ENCODE data around the gene F10. TPM values are rescaled to one million over a fixed set of nuclear protein-coding genes. Genes with fewer than 3 reads are reported as not detected.
A peak's percentile ranks its signal among the peaks of the same experiment; 100 is the strongest.

Gene F10
- total and polyA plus RNA-seq, 2 of the 13 experiments (the other 11 are each of a cell fraction or from before 2014, with no cell fraction given), result 58.4 to 237 TPM

DNA sequence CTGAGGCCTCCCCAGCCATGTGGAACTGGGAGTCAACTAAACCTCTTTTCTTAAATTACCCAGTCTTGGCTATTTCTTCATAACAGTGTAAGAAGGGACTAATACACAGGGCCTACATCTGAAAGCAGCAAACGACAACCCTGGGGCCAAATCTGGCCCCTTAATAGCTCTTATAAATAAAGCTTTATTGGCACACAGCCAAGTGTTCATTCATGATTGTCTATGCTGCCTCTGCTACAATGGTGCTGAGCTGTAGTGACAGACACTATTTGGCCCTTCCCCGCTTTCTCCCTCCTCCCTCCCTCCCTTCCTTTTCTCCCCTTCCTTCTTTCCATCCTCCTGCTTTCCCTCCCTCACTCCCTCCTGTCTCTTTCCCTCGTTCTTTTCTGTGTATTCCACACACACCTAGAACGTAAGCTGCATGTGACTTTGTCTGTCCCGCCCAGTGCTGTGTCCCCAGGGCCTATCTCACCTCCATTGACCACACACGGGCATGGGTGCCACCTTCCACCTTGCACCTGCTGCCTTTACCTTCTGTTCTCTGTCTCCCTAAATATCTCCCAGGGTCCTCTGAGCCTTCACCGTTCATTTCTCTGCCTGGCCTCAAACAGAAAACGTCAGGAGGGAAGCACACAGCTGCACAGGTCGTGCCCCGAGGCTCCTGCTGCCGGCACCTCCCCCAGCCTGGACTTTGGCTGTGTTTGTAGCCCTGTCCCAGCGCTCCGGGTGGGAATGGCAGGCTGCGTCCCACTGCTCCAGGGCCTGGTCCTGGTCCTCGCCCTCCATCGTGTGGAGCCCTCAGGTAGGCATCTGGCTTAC is 35.5 kb downstream of the F10 start, which contains the start of gene PROZ (continued):
- TF ChIP-seq LCORL (IDR thresholded peaks at IDR 0.05) (peak; percentile 94), LCORL (CRISPR knock-in tag; IDR thresholded peaks at IDR 0.05) (peak; percentile 95), CBFB (CRISPR knock-in tag; IDR thresholded peaks at IDR 0.05) (peak; percentile 66; the same call in 1 of the 2 replicates), ZNF768 (CRISPR knock-in tag; IDR thresholded peaks at IDR 0.05) (peak; percentile 71), ZMYM2 (CRISPR knock-in tag; IDR thresholded peaks at IDR 0.05) (peak; percentile 37; the same call in 1 of the 2 replicates), ZNF460 (CRISPR knock-in tag; IDR thresholded peaks at IDR 0.05; ENCODE audit: borderline replicate concordance) (no peak), EP300 (IDR thresholded peaks at IDR 0.05; ENCODE audit: low read depth in 2 of 2, low read length in 2 of 2) (no peak; a peak in 1 of 4 replicates), EP300 (CRISPR knock-in tag; IDR thresholded peaks at IDR 0.05; ENCODE audit: borderline replicate concordance) (peak; percentile 61), ZSCAN29 (CRISPR knock-in tag; conservative IDR thresholded peaks at IDR 0.05) (no peak), KLF16 (CRISPR knock-in tag; IDR thresholded peaks at IDR 0.05) (peak in 1 of 2 experiments; percentile 37; a peak in 1 of 4 replicates), FOXM1 (CRISPR knock-in tag; IDR thresholded peaks at IDR 0.05) (no peak), DPF2 (CRISPR knock-in tag; IDR thresholded peaks at IDR 0.05; ENCODE audit: borderline replicate concordance, low read depth) (no peak), SPEN (CRISPR knock-in tag; IDR thresholded peaks at IDR 0.05; ENCODE audit: low read depth) (peak; percentile 21; the same call in 1 of the 2 replicates)
- TF ChIP-seq, protein P1, sequence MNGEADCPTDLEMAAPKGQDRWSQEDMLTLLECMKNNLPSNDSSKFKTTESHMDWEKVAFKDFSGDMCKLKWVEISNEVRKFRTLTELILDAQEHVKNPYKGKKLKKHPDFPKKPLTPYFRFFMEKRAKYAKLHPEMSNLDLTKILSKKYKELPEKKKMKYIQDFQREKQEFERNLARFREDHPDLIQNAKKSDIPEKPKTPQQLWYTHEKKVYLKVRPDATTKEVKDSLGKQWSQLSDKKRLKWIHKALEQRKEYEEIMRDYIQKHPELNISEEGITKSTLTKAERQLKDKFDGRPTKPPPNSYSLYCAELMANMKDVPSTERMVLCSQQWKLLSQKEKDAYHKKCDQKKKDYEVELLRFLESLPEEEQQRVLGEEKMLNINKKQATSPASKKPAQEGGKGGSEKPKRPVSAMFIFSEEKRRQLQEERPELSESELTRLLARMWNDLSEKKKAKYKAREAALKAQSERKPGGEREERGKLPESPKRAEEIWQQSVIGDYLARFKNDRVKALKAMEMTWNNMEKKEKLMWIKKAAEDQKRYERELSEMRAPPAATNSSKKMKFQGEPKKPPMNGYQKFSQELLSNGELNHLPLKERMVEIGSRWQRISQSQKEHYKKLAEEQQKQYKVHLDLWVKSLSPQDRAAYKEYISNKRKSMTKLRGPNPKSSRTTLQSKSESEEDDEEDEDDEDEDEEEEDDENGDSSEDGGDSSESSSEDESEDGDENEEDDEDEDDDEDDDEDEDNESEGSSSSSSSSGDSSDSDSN (CRISPR knock-in tag; IDR thresholded peaks at IDR 0.05), result peak; percentile 80
- TF ChIP-seq, protein P2, sequence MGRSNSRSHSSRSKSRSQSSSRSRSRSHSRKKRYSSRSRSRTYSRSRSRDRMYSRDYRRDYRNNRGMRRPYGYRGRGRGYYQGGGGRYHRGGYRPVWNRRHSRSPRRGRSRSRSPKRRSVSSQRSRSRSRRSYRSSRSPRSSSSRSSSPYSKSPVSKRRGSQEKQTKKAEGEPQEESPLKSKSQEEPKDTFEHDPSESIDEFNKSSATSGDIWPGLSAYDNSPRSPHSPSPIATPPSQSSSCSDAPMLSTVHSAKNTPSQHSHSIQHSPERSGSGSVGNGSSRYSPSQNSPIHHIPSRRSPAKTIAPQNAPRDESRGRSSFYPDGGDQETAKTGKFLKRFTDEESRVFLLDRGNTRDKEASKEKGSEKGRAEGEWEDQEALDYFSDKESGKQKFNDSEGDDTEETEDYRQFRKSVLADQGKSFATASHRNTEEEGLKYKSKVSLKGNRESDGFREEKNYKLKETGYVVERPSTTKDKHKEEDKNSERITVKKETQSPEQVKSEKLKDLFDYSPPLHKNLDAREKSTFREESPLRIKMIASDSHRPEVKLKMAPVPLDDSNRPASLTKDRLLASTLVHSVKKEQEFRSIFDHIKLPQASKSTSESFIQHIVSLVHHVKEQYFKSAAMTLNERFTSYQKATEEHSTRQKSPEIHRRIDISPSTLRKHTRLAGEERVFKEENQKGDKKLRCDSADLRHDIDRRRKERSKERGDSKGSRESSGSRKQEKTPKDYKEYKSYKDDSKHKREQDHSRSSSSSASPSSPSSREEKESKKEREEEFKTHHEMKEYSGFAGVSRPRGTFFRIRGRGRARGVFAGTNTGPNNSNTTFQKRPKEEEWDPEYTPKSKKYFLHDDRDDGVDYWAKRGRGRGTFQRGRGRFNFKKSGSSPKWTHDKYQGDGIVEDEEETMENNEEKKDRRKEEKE (IDR thresholded peaks at IDR 0.05), result no peak
- TF ChIP-seq, protein P3, sequence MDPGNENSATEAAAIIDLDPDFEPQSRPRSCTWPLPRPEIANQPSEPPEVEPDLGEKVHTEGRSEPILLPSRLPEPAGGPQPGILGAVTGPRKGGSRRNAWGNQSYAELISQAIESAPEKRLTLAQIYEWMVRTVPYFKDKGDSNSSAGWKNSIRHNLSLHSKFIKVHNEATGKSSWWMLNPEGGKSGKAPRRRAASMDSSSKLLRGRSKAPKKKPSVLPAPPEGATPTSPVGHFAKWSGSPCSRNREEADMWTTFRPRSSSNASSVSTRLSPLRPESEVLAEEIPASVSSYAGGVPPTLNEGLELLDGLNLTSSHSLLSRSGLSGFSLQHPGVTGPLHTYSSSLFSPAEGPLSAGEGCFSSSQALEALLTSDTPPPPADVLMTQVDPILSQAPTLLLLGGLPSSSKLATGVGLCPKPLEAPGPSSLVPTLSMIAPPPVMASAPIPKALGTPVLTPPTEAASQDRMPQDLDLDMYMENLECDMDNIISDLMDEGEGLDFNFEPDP (CRISPR knock-in tag; conservative IDR thresholded peaks at IDR 0.05), result no peak
